Stomach smooth muscle (tissue), 2 donors: Measurements from ENCODE around the gene MOV10.

Source experiments
- H3K27ac ChIP-seq: one replicate; pipeline ENCODE4 v1.7.0; 2013; ENCODE audit warnings: mild to moderate bottlenecking, low read length, inconsistent platforms
- H3K27me3 ChIP-seq, 2 donors: one replicate each; pipeline ENCODE4 v1.7.0; 2013; ENCODE audit warnings: low read length in 2 of 2; ENCODE audit not compliant: insufficient read depth in 2 of 2, control insufficient read depth in 1 of 2
- H3K36me3 ChIP-seq, 2 donors: one replicate each; pipeline ENCODE4 v1.7.0; 2013; ENCODE audit warnings: low read length in 2 of 2; ENCODE audit not compliant: control insufficient read depth in 2 of 2, insufficient read depth in 2 of 2
- H3K4me1 ChIP-seq: one replicate; pipeline ENCODE4 v1.7.0; 2013; ENCODE audit warnings: low read length; ENCODE audit not compliant: control insufficient read depth, insufficient read depth
- H3K4me3 ChIP-seq, 2 donors: one replicate each; pipeline ENCODE4 v1.7.0; 2013; ENCODE audit warnings: low read length in 2 of 2
- H3K9ac ChIP-seq, 2 donors: one replicate each; pipeline ENCODE4 v1.7.0; 2013; ENCODE audit warnings: low read length in 2 of 2, mild to moderate bottlenecking in 1 of 2
- H3K9me3 ChIP-seq, 2 donors: one replicate each; pipeline ENCODE4 v1.7.0; 2013; ENCODE audit warnings: low read length in 2 of 2; ENCODE audit not compliant: control insufficient read depth in 2 of 2
- donor health status: healthy.
- donor health status: Pancreatic carcinoma.

The MOV10 gene

GRCh38 chr1:112712701-112713128, 38.3 kb downstream of the MOV10 start:
- Histone ChIP-seq H3K4me1 (peaks cover 23% of the 10 kb centered on the region), H3K27ac (no peak overlapping the region), H3K9me3 (no peaks in the 10 kb centered on the region), H3K9ac (no peak overlapping the region), H3K36me3 (no peaks in the 10 kb centered on the region), H3K4me3 (no peak overlapping the region), H3K27me3 (peaks cover 0 to 3% of the 10 kb centered on the region in 2 donors)

GRCh38 chr1:112713466-112714312, 39.2 kb downstream of the MOV10 start:
- Histone ChIP-seq H3K27me3 (peaks cover 0 to 3% of the 10 kb centered on the region in 2 donors), H3K9me3 (no peaks in the 10 kb centered on the region), H3K9ac (no peak overlapping the region), H3K27ac (no peak overlapping the region), H3K4me1 (peaks cover 23% of the 10 kb centered on the region), H3K4me3 (peak overlapping the region; percentile 62 to 83), H3K36me3 (no peaks in the 10 kb centered on the region)

- Histone ChIP-seq H3K4me3 (peak overlapping the region; percentile 62 to 83), H3K9ac (peak overlapping the region in 1 of 2 donors; percentile 48), H3K27me3 (peaks cover 4 to 6% of the 10 kb centered on the region in 2 donors), H3K27ac (no peak overlapping the region), H3K4me1 (peaks cover 28% of the 10 kb centered on the region), H3K9me3 (no peaks in the 10 kb centered on the region), H3K36me3 (no peaks in the 10 kb centered on the region)
Measured at GRCh38 chr1:112714313-112715263, 40.1 kb downstream of the MOV10 start.

GRCh38 chr1:112715264-112716053, 41.0 kb downstream of the MOV10 start, which contains the start of gene PPM1J:
Gene PPM1J, minus strand, starts transcription at chr1:112715332. Its CDS starts 31 bp downstream, at chr1:112715301.
- H3K27ac ChIP-seq = no peak within 1 kb of the TSS

GRCh38 chr1:112716133-112716720, 41.8 kb downstream of the MOV10 start:
- Histone ChIP-seq H3K4me3 (peak overlapping the region; percentile 71 to 83), H3K9me3 (no peaks in the 10 kb centered on the region), H3K27ac (no peak overlapping the region), H3K9ac (peak overlapping the region; percentile 36 to 47), H3K4me1 (peaks cover 28% of the 10 kb centered on the region), H3K36me3 (no peaks in the 10 kb centered on the region), H3K27me3 (peaks cover 4 to 6% of the 10 kb centered on the region in 2 donors)

More at GRCh38 chr1:112715264-112716053, 41.0 kb downstream of the MOV10 start, which contains the start of gene PPM1J:
- Histone ChIP-seq H3K27me3 (peaks cover 4 to 6% of the 10 kb centered on the region in 2 donors), H3K9ac (peak within 1 kb of the TSS; percentile 47 to 48), H3K4me3 (peak within 1 kb of the TSS; percentile 71 to 83), H3K9me3 (no peaks in the 10 kb centered on the region), H3K36me3 (no peaks in the 10 kb centered on the region), H3K4me1 (peaks cover 28% of the 10 kb centered on the region)

- Histone ChIP-seq H3K4me3 (no peak overlapping the region), H3K36me3 (no peaks in the 10 kb centered on the region), H3K9me3 (no peaks in the 10 kb centered on the region), H3K27me3 (peaks cover 4 to 6% of the 10 kb centered on the region in 2 donors), H3K4me1 (peaks cover 28% of the 10 kb centered on the region), H3K27ac (no peak overlapping the region), H3K9ac (no peak overlapping the region)
Measured at GRCh38 chr1:112717263-112717873, 42.9 kb downstream of the MOV10 start.

- H3K4me3 ChIP-seq = peak overlapping the region in 1 of 2 donors; percentile 55
Measured at GRCh38 chr1:112718691-112719418, 44.4 kb downstream of the MOV10 start.

GRCh38 chr1:112719706-112720105, 45.2 kb downstream of the MOV10 start:
- peaks cover 22% of the 10 kb centered on the region for H3K4me1 ChIP-seq
- H3K27me3 ChIP-seq = peaks cover 7 to 8% of the 10 kb centered on the region in 2 donors
- H3K9ac ChIP-seq = no peak overlapping the region
- no peak overlapping the region for H3K4me3 ChIP-seq
- H3K36me3 ChIP-seq = no peaks in the 10 kb centered on the region
- H3K9me3 ChIP-seq = no peaks in the 10 kb centered on the region
- H3K27ac ChIP-seq = no peak overlapping the region

More at GRCh38 chr1:112718691-112719418, 44.4 kb downstream of the MOV10 start:
- Histone ChIP-seq H3K27me3 (peaks cover 7% of the 10 kb centered on the region in 2 donors), H3K27ac (no peak overlapping the region), H3K36me3 (no peaks in the 10 kb centered on the region), H3K4me1 (peaks cover 30% of the 10 kb centered on the region), H3K9me3 (no peaks in the 10 kb centered on the region), H3K9ac (no peak overlapping the region)

- Histone ChIP-seq H3K4me3 (no peak overlapping the region), H3K27me3 (peaks cover 7 to 8% of the 10 kb centered on the region in 2 donors), H3K27ac (no peak overlapping the region), H3K4me1 (peaks cover 13% of the 10 kb centered on the region), H3K9me3 (no peaks in the 10 kb centered on the region), H3K36me3 (no peaks in the 10 kb centered on the region), H3K9ac (no peak overlapping the region)
Measured at GRCh38 chr1:112720800-112721199, 46.3 kb downstream of the MOV10 start.
